Caco-2 (cell line): ENCODE data around the gene KIAA0753. TPM values are rescaled to one million over a fixed set of nuclear protein-coding genes. Genes with fewer than 3 reads are reported as not detected.

Experiments
- BruUV-seq: library from RNA; stranded (reverse); fragments of 400-500 nt; replicated peaks from 2 replicates; lab custom pipeline; 2021; lab: Mats Ljungman, UMichigan
- CTCF ChIA-PET: fragments of 300-600 bp; sonication (Branson Sonifier 250); formaldehyde crosslinking; loops from one replicate; lab custom pipeline; 2022; ENCODE audit warnings: antibody characterized with exemption; lab: Charles Lee
- POLR2A ChIA-PET: fragments of 300-600 bp; sonication (Branson Sonifier 250); formaldehyde crosslinking; loops from one replicate; lab custom pipeline; 2022; ENCODE audit warnings: antibody characterized with exemption; lab: Charles Lee
- DNase-seq, 2 experiments: peaks; one replicate each; pipeline versions ENCODE4 v3.0.0 to v3.0.0-alpha.2; 2020 to 2022
- H3K27me3 ChIP-seq: replicated peaks from 2 replicates; pipeline ENCODE4 v1.6.0; 2011; ENCODE audit warnings: low read length; ENCODE audit not compliant: control insufficient read depth, insufficient read depth
- H3K36me3 ChIP-seq: 2 replicates; pipeline ENCODE4 v1.5.1; 2011; ENCODE audit warnings: low read length; ENCODE audit not compliant: control insufficient read depth, insufficient read depth
- H3K4me1 ChIP-seq: fragments of 250-450 bp; sonication (Bioruptor Pico); 2 replicates; pipeline ENCODE4 v1.5.1; 2020; ENCODE audit warnings: mild to moderate bottlenecking
- H3K4me3 ChIP-seq: 2 replicates; pipeline ENCODE4 v1.5.1; 2011; ENCODE audit warnings: low read depth, mild to moderate bottlenecking, control low read depth, low read length
- H3K9me3 ChIP-seq: fragments of 250-450 bp; sonication (Bioruptor Pico); 2 replicates; pipeline ENCODE4 v1.5.1; 2020; ENCODE audit warnings: mild to moderate bottlenecking, moderate library complexity
- H3K27ac Mint-ChIP-seq: one replicate; pipeline ENCODE4 v1.8.0; 2022; ENCODE audit warnings: mixed read lengths; ENCODE audit not compliant: unreplicated experiment
- H3K27me3 Mint-ChIP-seq: one replicate; pipeline ENCODE4 v1.8.0; 2022; ENCODE audit warnings: mixed read lengths; ENCODE audit not compliant: insufficient read depth, unreplicated experiment
- H3K36me3 Mint-ChIP-seq: one replicate; pipeline ENCODE4 v1.8.0; 2022; ENCODE audit warnings: mild to moderate bottlenecking, mixed read lengths; ENCODE audit not compliant: insufficient read depth, unreplicated experiment
- H3K4me1 Mint-ChIP-seq: one replicate; pipeline ENCODE4 v1.8.0; 2022; ENCODE audit warnings: low read depth, mixed read lengths; ENCODE audit not compliant: unreplicated experiment
- H3K4me3 Mint-ChIP-seq: one replicate; pipeline ENCODE4 v1.8.0; 2022; ENCODE audit warnings: mild to moderate bottlenecking, moderate library complexity, mixed read lengths; ENCODE audit not compliant: unreplicated experiment
- H3K9me3 Mint-ChIP-seq: one replicate; pipeline ENCODE4 v1.8.0; 2022; ENCODE audit warnings: mixed read lengths; ENCODE audit not compliant: unreplicated experiment
- intact Hi-C: fragments of 100-400 bp; cut with micrococcal nuclease; formaldehyde crosslinking; loops from one replicate; pipeline ENCODE4 v1.10.0; 2022; ENCODE audit not compliant: unreplicated experiment
- total RNA-seq: library from RNA; stranded (reverse); gene quantifications from 2 replicates; pipeline ENCODE4 v1.2.3, GENCODE V29; 2022
- TF ChIP-seq, protein P1 (sequence below), 2 experiments: fragments of 200-600 bp in 1 of 2; IDR thresholded peaks; 1 replicate in 1 of 2; 2 replicates in 1 of 2; pipeline versions ENCODE4 v1.5.1 to v1.8.0; 2011 to 2022; ENCODE audit warnings: antibody characterized with exemption in 1 of 2, control low read depth in 1 of 2, inconsistent platforms in 1 of 2, low read depth in 1 of 2, low read length in 1 of 2, mild to moderate bottlenecking in 1 of 2, moderate library complexity in 1 of 2; ENCODE audit not compliant: insufficient read depth in 1 of 2, severe bottlenecking in 1 of 2, unreplicated experiment in 1 of 2

Gene KIAA0753
- total RNA-seq, 1 experiment from 2014 or later, result 7.7 TPM

DNA sequence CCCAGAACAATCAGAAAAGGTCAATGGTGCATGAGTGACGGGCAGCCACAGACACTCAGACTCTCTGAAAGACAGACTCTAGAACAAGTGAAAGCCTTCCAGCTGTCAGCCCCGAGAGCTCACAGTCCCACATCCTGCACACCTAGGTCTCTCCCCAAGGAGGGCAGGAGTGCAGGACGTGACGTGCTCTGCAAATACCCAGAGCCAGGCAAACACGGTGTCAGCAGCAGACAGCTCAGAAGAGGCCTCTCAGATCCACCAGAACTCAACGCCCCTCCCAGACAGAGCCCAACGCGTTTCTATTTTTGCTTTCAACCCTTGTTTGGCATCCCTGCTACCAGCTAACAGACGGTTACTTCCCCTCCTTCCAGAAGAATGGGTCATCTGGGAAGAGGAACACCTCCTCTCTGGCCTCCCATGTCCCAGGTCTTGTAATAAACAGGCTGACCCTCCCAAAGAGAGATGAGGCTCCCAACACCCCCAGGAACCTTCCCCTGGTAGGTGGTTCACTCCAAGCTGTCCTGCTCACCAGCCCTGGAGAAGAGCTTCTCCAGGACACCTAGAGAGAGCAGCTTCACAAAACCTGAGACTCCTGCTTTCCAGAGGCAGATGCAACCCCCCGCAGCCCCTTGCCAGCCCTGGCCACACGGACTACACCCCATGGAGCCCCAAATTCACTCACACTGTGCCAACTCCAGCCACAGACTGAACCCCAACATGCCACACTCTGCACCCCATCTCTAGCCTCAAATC lies 91.8 kb downstream of the KIAA0753 start:
- Histone ChIP-seq H3K27me3 (no peaks in the 10 kb centered on the region), H3K36me3 (no peaks in the 10 kb centered on the region), H3K9me3 (no peaks in the 10 kb centered on the region), H3K4me3 (no peak overlapping the region), H3K4me1 (no peaks in the 10 kb centered on the region)
- no peak overlapping the region for H3K4me3 Mint-ChIP-seq
- TF ChIP-seq, protein P1, sequence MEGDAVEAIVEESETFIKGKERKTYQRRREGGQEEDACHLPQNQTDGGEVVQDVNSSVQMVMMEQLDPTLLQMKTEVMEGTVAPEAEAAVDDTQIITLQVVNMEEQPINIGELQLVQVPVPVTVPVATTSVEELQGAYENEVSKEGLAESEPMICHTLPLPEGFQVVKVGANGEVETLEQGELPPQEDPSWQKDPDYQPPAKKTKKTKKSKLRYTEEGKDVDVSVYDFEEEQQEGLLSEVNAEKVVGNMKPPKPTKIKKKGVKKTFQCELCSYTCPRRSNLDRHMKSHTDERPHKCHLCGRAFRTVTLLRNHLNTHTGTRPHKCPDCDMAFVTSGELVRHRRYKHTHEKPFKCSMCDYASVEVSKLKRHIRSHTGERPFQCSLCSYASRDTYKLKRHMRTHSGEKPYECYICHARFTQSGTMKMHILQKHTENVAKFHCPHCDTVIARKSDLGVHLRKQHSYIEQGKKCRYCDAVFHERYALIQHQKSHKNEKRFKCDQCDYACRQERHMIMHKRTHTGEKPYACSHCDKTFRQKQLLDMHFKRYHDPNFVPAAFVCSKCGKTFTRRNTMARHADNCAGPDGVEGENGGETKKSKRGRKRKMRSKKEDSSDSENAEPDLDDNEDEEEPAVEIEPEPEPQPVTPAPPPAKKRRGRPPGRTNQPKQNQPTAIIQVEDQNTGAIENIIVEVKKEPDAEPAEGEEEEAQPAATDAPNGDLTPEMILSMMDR (IDR thresholded peaks at IDR 0.05; ENCODE audit: insufficient read depth in 1 of 2, low read depth in 1 of 2, low read length in 1 of 2, severe bottlenecking in 1 of 2, unreplicated experiment in 1 of 2), result no peak
- no peak for DNase-seq
- CTCF ChIA-PET, result no interaction called here
- no TSS peak for BruUV-seq
- no peak overlapping the region for H3K27ac Mint-ChIP-seq
- intact Hi-C loops, result no loop called here
- POLR2A ChIA-PET, result no interaction called here
- no peaks in the 10 kb centered on the region for H3K9me3 Mint-ChIP-seq
- H3K36me3 Mint-ChIP-seq, result no peaks in the 10 kb centered on the region
- H3K27me3 Mint-ChIP-seq, result no peaks in the 10 kb centered on the region
- no peaks in the 10 kb centered on the region for H3K4me1 Mint-ChIP-seq

DNA sequence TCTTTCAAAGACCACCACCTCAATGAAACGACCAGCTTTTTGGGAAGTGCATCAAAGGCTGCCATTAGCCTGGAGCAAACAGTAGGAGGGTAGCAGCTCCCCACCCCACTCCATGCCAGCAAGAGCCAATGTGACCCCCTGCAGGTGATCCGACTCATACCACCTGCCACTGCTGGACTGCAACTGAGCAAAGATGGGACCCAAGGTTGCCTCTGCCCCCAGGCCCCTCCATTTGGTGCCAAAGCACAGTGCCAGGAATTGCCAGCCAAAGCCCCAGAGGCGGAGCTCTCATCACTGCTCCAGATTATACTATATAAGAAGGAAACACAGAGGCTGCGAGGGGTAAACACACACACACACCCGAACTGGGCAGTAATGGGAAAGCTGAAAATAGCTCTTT lies 92.5 kb downstream of the KIAA0753 start:
- H3K4me3 ChIP-seq, result no peak overlapping the region
- H3K9me3 ChIP-seq, result no peaks in the 10 kb centered on the region
- H3K36me3 Mint-ChIP-seq, result no peaks in the 10 kb centered on the region
- TF ChIP-seq, protein P1 (IDR thresholded peaks at IDR 0.05; ENCODE audit: insufficient read depth in 1 of 2, low read depth in 1 of 2, low read length in 1 of 2, severe bottlenecking in 1 of 2, unreplicated experiment in 1 of 2), result no peak
- no peaks in the 10 kb centered on the region for H3K36me3 ChIP-seq
- H3K9me3 Mint-ChIP-seq, result no peaks in the 10 kb centered on the region
- CTCF ChIA-PET, result no interaction called here
- BruUV-seq, result no TSS peak
- intact Hi-C loops, result no loop called here
- POLR2A ChIA-PET, result no interaction called here
- H3K4me3 Mint-ChIP-seq, result no peak overlapping the region
- no peak overlapping the region for H3K27ac Mint-ChIP-seq
- DNase-seq, result no peak
- no peaks in the 10 kb centered on the region for H3K27me3 ChIP-seq
- H3K27me3 Mint-ChIP-seq, result no peaks in the 10 kb centered on the region
- no peaks in the 10 kb centered on the region for H3K4me1 Mint-ChIP-seq
- no peaks in the 10 kb centered on the region for H3K4me1 ChIP-seq

DNA sequence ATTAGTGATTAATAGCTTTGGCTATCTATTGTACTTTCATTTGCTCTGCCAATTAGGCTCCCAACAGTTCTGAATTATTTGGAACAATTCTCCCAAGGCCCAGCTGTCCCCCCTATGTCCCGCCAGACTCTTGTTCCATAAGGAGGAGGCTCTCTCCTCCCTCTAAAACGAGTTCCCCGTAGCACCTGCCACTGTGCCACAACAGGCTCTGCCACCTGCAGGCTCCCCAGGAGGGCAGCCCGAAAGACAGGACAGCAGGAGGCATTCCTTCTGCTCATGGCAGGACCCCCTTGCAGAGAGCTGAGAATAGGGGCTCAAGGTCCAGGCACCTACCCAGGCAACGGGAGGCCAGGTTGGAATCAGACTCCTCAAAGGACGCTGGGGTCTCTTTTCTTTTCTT lies 93.2 kb downstream of the KIAA0753 start:
- BruUV-seq, result no TSS peak
- Mint-ChIP-seq H3K4me1 (no peaks in the 10 kb centered on the region), H3K9me3 (no peaks in the 10 kb centered on the region), H3K4me3 (no peak overlapping the region), H3K27ac (no peak overlapping the region), H3K36me3 (no peaks in the 10 kb centered on the region), H3K27me3 (no peaks in the 10 kb centered on the region)
- ChIA-PET POLR2A (no interaction called here), CTCF (no interaction called here)
- no peaks in the 10 kb centered on the region for H3K4me1 ChIP-seq
- no peaks in the 10 kb centered on the region for H3K9me3 ChIP-seq
- TF ChIP-seq, protein P1 (IDR thresholded peaks at IDR 0.05; ENCODE audit: insufficient read depth in 1 of 2, low read depth in 1 of 2, low read length in 1 of 2, severe bottlenecking in 1 of 2, unreplicated experiment in 1 of 2), result no peak
- no peak for DNase-seq
- no peak overlapping the region for H3K4me3 ChIP-seq
- H3K36me3 ChIP-seq, result no peaks in the 10 kb centered on the region
- intact Hi-C loops, result no loop called here
- no peaks in the 10 kb centered on the region for H3K27me3 ChIP-seq
